OCI-LY1 (cell line): ENCODE measurements around the gene PVRIG.
"Not testable (repeated sequence)": the region's sequence is repeated elsewhere in the genome, so short reads cannot be mapped to it uniquely, and the experiment has no call there.

Experiments used
- CTCF ChIP-seq: fragments of 200-600 bp; sonication (generic), shearing (Covaris generic); IDR thresholded peaks from 2 replicates; pipeline ENCODE4 v1.5.1; 2017; ENCODE audit warnings: mild to moderate bottlenecking, antibody characterized with exemption, low read length, moderate library complexity, mixed read lengths
- EZH2 ChIP-seq: fragments of 200-600 bp; sonication (generic), shearing (Covaris generic); IDR thresholded peaks from 2 replicates; pipeline ENCODE4 v1.8.0; 2017; ENCODE audit warnings: borderline replicate concordance, mixed run types, mild to moderate bottlenecking, antibody characterized with exemption, low read length, moderate library complexity, mixed read lengths

DNA sequence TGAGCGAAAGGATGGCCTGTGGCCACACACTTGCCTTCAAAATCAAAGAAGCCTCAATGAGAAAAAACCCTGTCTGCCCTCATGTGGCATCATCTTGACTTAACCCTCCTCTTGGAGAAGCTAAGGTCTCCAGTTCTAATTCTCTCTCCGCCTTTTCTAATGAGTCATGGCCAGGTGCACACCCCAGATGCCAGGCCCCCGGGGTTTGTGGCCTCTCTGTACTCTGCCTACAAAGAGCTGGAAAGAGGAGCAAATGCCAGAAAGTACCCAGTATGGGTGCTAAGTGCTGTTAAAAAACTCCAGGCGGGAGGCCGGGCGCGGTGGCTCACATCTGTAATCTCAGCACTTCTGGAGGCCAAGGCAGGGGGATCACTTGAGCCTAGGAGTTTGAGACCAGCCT is 20.2 kb downstream of the PVRIG start:
- TF ChIP-seq CTCF, EZH2: not testable (repeated sequence)
